Fibroblast of pulmonary artery (primary cell): ENCODE data around the gene NPW.
A peak's percentile ranks its signal among the peaks of the same experiment; 100 is the strongest.

Source experiments
- DNase-seq: peaks from one replicate; pipeline ENCODE4 v3.0.0-alpha.2; 2010; ENCODE audit warnings: low read depth
- H3K4me3 ChIP-seq: replicated peaks from 2 replicates; pipeline ENCODE4 v1.5.1; 2011; ENCODE audit warnings: low read depth, mild to moderate bottlenecking, control low read depth, low read length, moderate library complexity
- CTCF ChIP-seq: IDR thresholded peaks from 2 replicates; pipeline ENCODE4 v1.5.1; 2011; ENCODE audit warnings: mild to moderate bottlenecking, control low read depth, low read length, inconsistent platforms; ENCODE audit errors: missing control alignments

The NPW gene

DNA sequence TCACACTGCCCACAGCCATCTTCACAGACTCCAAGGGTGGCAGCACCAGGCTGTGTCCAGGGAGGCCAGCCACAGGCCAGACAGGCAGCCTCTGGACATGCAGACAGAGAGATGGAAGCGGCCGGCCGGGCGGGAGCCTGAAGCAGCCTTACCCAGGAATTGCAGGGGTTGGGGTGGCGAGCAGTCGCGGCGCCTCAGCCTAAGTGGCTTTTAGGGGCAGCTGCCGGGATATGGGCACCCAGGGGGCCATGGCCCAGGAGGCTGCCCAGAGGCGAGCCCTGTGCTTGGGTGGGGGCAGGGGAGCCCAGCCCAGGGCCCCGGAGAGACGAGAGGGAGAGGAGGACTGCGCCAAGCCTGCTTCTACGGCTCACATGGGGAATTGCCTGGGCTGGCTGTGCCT, 5.7 kb downstream of the NPW start:
- no peak for DNase-seq
- H3K4me3 ChIP-seq: no peak overlapping the region
- TF ChIP-seq CTCF: no peak

GRCh38 chr16:2025878-2026460, 6.4 kb downstream of the NPW start:
- no peak for DNase-seq
- no peak for TF ChIP-seq CTCF
- H3K4me3 ChIP-seq: peak overlapping the region; percentile 38

DNA sequence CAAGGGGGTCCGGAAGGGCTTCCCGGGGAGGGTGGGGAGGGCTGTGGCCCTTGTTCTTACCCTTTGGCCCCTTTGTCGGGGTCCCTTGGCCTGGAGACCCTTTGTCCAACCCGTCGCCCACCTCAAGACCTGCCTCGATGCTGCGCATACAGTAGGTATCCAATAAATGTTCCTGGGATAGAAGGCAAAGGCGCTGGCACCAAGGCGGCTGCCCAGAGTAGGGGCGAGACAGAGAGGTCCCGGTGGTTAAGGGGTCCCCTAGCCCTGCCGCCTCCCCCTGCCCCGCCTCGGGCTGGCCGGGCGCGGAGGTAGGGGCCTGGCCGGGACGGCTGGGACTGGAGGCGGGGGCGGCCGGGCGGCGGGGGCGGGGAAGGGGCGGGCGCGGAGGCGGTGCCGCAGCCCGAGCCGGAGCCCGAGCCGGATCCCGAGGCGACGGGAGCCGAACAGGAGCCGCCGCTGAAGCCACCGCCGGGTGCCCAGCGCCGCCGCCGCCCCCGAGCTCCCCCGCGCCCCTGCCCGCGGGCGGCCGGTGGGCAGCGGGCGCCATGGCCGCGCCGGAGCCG, 7.0 kb downstream of the NPW start, which contains the start of gene NHERF2:
Gene NHERF2 (plus strand): TSS at position 442 of the 563 bp plus-strand sequence. CDS start 104 bp downstream, at position 546.
- DNase-seq: no peak
- TF ChIP-seq CTCF: no peak

DNA sequence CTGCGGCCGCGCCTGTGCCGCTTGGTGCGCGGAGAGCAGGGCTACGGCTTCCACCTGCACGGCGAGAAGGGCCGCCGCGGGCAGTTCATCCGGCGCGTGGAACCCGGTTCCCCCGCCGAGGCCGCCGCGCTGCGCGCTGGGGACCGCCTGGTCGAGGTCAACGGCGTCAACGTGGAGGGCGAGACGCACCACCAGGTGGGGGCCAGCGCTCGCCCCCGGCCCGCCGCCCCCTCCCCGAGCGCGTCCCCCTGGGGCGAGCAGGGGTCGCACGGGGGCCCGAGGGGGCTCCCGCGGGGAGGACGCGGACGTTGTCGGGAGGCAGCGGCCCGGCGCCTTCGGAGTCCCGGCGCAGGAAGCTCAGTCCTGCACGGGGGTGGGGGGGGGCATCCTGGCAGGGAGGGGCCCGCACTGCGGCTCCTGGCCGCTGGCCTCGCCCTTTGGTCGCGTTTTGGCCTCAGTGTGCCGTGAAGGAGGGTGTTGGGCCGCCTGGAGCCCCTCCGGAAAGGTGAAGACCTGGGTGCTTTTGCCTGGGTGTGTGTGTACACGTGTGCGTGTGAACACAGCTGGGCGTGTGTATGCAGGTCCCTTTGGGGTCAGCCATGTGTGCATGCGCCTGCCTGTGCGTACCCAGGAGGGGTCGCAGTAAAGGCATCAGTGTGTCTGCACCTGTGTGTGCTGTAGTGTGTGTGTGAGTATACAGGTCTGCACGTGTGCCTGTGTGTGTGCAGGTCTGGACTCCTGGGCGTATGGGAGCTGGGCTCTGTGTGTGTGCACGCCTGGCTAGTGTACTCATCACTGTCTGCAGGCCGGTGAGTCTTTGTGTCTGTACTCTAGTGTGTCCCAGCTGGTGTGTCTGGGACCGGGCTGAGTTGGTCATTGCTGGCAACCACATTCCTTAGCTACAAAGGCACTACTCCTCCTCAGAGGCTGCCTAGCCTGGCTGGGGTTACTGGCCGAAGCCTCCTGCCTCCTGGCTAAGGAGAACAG, 7.7 kb downstream of the NPW start:
- H3K4me3 ChIP-seq: peak overlapping the region; percentile 55
- DNase-seq: peak; percentile 38
- TF ChIP-seq CTCF: no peak

More for the DNA sequence above, 7.0 kb downstream of the NPW start, which contains the start of gene NHERF2:
- peak within 1 kb of the TSS; percentile 55 for H3K4me3 ChIP-seq

DNA sequence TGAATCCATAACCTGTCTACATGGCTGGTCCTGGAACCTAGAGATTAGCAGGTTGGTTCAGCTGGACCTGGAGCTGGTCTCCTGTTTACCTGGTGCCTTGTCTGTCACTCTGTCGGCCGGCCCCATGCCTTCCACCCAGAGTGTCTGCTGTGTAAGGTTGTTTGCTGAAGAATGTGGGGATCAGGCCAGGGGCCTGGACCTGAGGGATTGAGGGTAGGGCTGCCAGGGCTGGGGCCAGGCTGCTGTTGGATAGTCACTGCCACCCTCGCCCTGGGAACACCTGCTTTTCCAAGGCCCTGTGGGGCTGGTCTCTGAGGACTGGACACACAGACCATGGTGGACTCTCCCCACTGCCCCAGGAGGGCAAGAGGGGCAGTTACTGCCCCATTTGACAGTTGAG, 8.6 kb downstream of the NPW start:
- peak overlapping the region; percentile 55 for H3K4me3 ChIP-seq
- TF ChIP-seq CTCF: no peak
- DNase-seq: no peak

- no peak for DNase-seq
- H3K4me3 ChIP-seq: no peak overlapping the region
- no peak for TF ChIP-seq CTCF
Observed at GRCh38 chr16:2028620-2029220, 9.1 kb downstream of the NPW start.
